Calu3 (cell line): Measurements from ENCODE around the gene PPP1R12C. TPM values are rescaled to one million over a fixed set of nuclear protein-coding genes. Genes with fewer than 3 reads are reported as not detected.
A peak's percentile ranks its signal among the peaks of the same experiment; 100 is the strongest.

ENCODE experiments used
- BruUV-seq: library from RNA; stranded (reverse); fragments of 400-500 nt; replicated peaks from 2 replicates; lab custom pipeline; 2021; lab: Mats Ljungman, UMichigan
- CTCF ChIA-PET: fragments of 300-600 bp; sonication (Branson Sonifier 250); formaldehyde crosslinking; loops from one replicate; lab custom pipeline; 2022; ENCODE audit warnings: antibody characterized with exemption; lab: Charles Lee
- DNase-seq: peaks from one replicate; pipeline ENCODE4 v3.0.0; 2022
- H3K27ac Mint-ChIP-seq: one replicate; pipeline ENCODE4 v1.8.0; 2022; ENCODE audit warnings: mixed read lengths; ENCODE audit not compliant: unreplicated experiment
- H3K27me3 Mint-ChIP-seq: one replicate; pipeline ENCODE4 v1.8.0; 2022; ENCODE audit warnings: mixed read lengths; ENCODE audit not compliant: unreplicated experiment
- H3K36me3 Mint-ChIP-seq: one replicate; pipeline ENCODE4 v1.8.0; 2022; ENCODE audit warnings: mild to moderate bottlenecking, moderate library complexity, mixed read lengths; ENCODE audit not compliant: insufficient read depth, unreplicated experiment
- H3K4me1 Mint-ChIP-seq: one replicate; pipeline ENCODE4 v1.8.0; 2022; ENCODE audit warnings: mild to moderate bottlenecking, low read depth, mixed read lengths; ENCODE audit not compliant: unreplicated experiment
- H3K4me3 Mint-ChIP-seq: one replicate; pipeline ENCODE4 v1.8.0; 2022; ENCODE audit warnings: mild to moderate bottlenecking, low read depth, moderate library complexity, mixed read lengths; ENCODE audit not compliant: unreplicated experiment
- H3K9me3 Mint-ChIP-seq: one replicate; pipeline ENCODE4 v1.8.0; 2022; ENCODE audit warnings: low read depth, mixed read lengths; ENCODE audit not compliant: unreplicated experiment
- intact Hi-C: fragments of 100-400 bp; cut with micrococcal nuclease; formaldehyde crosslinking; loops from one replicate; pipeline ENCODE4 v1.10.0; 2022; ENCODE audit not compliant: unreplicated experiment
- total RNA-seq: library from RNA; stranded (reverse); gene quantifications from 2 replicates; pipeline ENCODE4 v1.2.3, GENCODE V29; 2022
- TF ChIP-seq, protein P1 (sequence below): fragments of 200-600 bp; IDR thresholded peaks from one replicate; pipeline ENCODE4 v1.8.0; 2022; ENCODE audit warnings: antibody characterized with exemption; ENCODE audit not compliant: unreplicated experiment

PPP1R12C gene
- total RNA-seq, 1 experiment from 2014 or later = 151 TPM

- no TSS peak for BruUV-seq
- TF ChIP-seq, protein P1, sequence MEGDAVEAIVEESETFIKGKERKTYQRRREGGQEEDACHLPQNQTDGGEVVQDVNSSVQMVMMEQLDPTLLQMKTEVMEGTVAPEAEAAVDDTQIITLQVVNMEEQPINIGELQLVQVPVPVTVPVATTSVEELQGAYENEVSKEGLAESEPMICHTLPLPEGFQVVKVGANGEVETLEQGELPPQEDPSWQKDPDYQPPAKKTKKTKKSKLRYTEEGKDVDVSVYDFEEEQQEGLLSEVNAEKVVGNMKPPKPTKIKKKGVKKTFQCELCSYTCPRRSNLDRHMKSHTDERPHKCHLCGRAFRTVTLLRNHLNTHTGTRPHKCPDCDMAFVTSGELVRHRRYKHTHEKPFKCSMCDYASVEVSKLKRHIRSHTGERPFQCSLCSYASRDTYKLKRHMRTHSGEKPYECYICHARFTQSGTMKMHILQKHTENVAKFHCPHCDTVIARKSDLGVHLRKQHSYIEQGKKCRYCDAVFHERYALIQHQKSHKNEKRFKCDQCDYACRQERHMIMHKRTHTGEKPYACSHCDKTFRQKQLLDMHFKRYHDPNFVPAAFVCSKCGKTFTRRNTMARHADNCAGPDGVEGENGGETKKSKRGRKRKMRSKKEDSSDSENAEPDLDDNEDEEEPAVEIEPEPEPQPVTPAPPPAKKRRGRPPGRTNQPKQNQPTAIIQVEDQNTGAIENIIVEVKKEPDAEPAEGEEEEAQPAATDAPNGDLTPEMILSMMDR = no peak
- Mint-ChIP-seq H3K4me3 (no peak overlapping the region), H3K9me3 (no peaks in the 10 kb centered on the region), H3K27me3 (no peaks in the 10 kb centered on the region), H3K27ac (no peak overlapping the region), H3K4me1 (no peaks in the 10 kb centered on the region), H3K36me3 (peaks cover 48% of the 10 kb centered on the region)
- CTCF ChIA-PET = no interaction called here
- intact Hi-C loops = no loop called here
- no peak for DNase-seq
These were observed 25.5 kb downstream of the PPP1R12C start for GRCh38 chr19:55091955-55092354.

DNA sequence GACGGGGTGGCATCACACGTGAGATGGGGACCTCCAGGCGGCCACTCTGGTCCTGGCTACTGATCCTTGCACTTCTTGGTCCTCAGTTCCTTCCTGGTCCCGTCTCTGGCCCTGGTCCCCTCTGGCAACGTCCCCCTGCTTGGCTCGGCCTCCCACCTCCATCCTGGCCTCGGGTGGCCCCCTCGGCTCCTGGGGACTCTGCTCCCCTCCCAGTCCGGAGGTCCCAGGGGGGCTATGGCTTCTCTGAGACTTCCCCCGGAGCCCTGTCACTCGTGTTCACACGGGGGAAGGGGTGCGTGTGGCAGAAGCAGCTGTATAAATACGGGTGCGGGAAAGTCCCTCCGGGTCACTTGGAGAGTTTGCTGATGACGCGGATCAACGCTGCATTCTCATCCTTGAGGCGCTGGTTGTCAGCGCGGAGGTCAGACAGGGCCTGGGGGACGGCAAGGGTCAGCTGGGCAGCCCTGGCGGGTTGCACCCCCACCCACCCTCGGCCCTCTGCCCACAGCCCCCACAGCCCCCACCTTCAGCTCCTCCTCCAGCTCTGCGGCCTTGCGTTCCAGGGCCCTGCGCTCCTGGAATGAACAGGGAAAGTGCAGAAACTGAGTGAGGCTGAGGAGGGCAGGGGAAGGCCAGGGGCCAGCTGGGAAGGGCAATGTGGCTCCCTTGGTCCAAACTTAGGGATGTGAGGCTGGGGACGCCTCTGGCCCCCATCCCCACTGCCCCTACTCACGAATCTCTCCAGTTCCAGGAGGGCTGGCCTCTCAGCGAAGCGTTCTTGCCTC lies 26.1 kb downstream of the PPP1R12C start:
- Mint-ChIP-seq H3K27ac (no peak overlapping the region), H3K9me3 (no peaks in the 10 kb centered on the region), H3K36me3 (peaks cover 43% of the 10 kb centered on the region), H3K4me3 (no peak overlapping the region), H3K4me1 (no peaks in the 10 kb centered on the region), H3K27me3 (no peaks in the 10 kb centered on the region)
- CTCF ChIA-PET = no interaction called here
- DNase-seq = no peak
- TSS peak; percentile 92 for BruUV-seq
- TF ChIP-seq, protein P1 = no peak
- intact Hi-C loops = no loop called here

- no peak for DNase-seq
- Mint-ChIP-seq H3K4me3 (no peak overlapping the region), H3K9me3 (no peaks in the 10 kb centered on the region), H3K36me3 (peaks cover 47% of the 10 kb centered on the region), H3K27ac (no peak overlapping the region), H3K4me1 (no peaks in the 10 kb centered on the region), H3K27me3 (no peaks in the 10 kb centered on the region)
- CTCF ChIA-PET = no interaction called here
- intact Hi-C loops = no loop called here
- BruUV-seq = no TSS peak
- TF ChIP-seq, protein P1 = no peak
These were observed 26.9 kb downstream of the PPP1R12C start for GRCh38 chr19:55090564-55090963.

GRCh38 chr19:55089342-55089944 lies 28.0 kb downstream of the PPP1R12C start:
- no peaks in the 10 kb centered on the region for H3K9me3 Mint-ChIP-seq
- DNase-seq = no peak
- H3K27ac Mint-ChIP-seq = no peak overlapping the region
- TF ChIP-seq, protein P1 = no peak
- intact Hi-C loops = no loop called here
- no peak overlapping the region for H3K4me3 Mint-ChIP-seq
- H3K27me3 Mint-ChIP-seq = no peaks in the 10 kb centered on the region
- no peaks in the 10 kb centered on the region for H3K4me1 Mint-ChIP-seq
- H3K36me3 Mint-ChIP-seq = peaks cover 39% of the 10 kb centered on the region
- CTCF ChIA-PET = interaction anchor here (1.3 to 1.7 kb wide), 2 partner anchors 21 to 415 kb away, joined by 4 to 6 read pairs; no protein-coding TSS in a partner anchor
- BruUV-seq = no TSS peak
